GOT3 (cell line): Measurements from ENCODE around the gene FBXO48.

Experiments
- DNase-seq: peaks from one replicate; lab custom pipeline; 2025; ENCODE audit warnings: mixed read lengths; lab: John Stamatoyannopoulos, UW

Gene FBXO48

GRCh38 chr2:68412127-68412819, 54.8 kb downstream of the FBXO48 start:
- no peak for DNase-seq

- no peak for DNase-seq
Observed at GRCh38 chr2:68411397-68412126, 55.5 kb downstream of the FBXO48 start.
